SK-N-SH treated with all-trans-retinoic acid at 6 μM for 48 hours (cell line): ENCODE results near the gene STX5.

Source experiments
- ATAC-seq: fragments of 200-7000 bp; cut with Tn5 transposase; 3 replicates; pipeline ENCODE4 v1.9.1; 2020; ENCODE audit warnings: mild to moderate bottlenecking, moderate library complexity
- ARNTL ChIP-seq: fragments of 450-650 bp; formaldehyde crosslinking; IDR thresholded peaks from 2 replicates; pipeline ENCODE4 v1.5.0; 2020; ENCODE audit warnings: low read depth, mild to moderate bottlenecking, moderate library complexity, borderline replicate concordance
- BACH2 ChIP-seq: fragments of 250-450 bp; sonication (Bioruptor Pico); IDR thresholded peaks from 2 replicates; pipeline ENCODE4 v1.9.0; 2021; ENCODE audit warnings: mild to moderate bottlenecking, borderline replicate concordance
- ESRRG ChIP-seq: fragments of 250-450 bp; sonication (Bioruptor Pico); IDR thresholded peaks from 2 replicates; pipeline ENCODE4 v1.6.1; 2021; ENCODE audit warnings: mild to moderate bottlenecking
- GLIS3 ChIP-seq: fragments of 250-450 bp; sonication (Bioruptor Pico); IDR thresholded peaks from 2 replicates; pipeline ENCODE4 v1.5.0; 2020; ENCODE audit warnings: mild to moderate bottlenecking, moderate library complexity
- ISL1 ChIP-seq: fragments of 250-450 bp; sonication (Bioruptor Pico); IDR thresholded peaks from 2 replicates; pipeline ENCODE4 v2.1.2; 2022; ENCODE audit warnings: mild to moderate bottlenecking, moderate library complexity
- OSR1 ChIP-seq: fragments of 250-450 bp; sonication (Bioruptor Pico); IDR thresholded peaks from 2 replicates; pipeline ENCODE4 v1.8.0; 2022; ENCODE audit warnings: moderate library complexity, mild to moderate bottlenecking, inconsistent platforms
- PPARA ChIP-seq: fragments of 250-450 bp; sonication (Bioruptor Pico); IDR thresholded peaks from 2 replicates; pipeline ENCODE4 v1.5.0; 2020; ENCODE audit warnings: mild to moderate bottlenecking, borderline replicate concordance
- RARB ChIP-seq: fragments of 250-450 bp; sonication (Bioruptor Pico); IDR thresholded peaks from 2 replicates; pipeline ENCODE4 v1.8.0; 2021; ENCODE audit warnings: mild to moderate bottlenecking, moderate library complexity
- SNAI2 ChIP-seq: fragments of 250-450 bp; sonication (Bioruptor Pico); IDR thresholded peaks from 2 replicates; pipeline ENCODE4 v1.5.0; 2020; ENCODE audit warnings: mild to moderate bottlenecking, moderate library complexity
- TCF4 ChIP-seq: fragments of 250-450 bp; sonication (Bioruptor Pico); IDR thresholded peaks from 2 replicates; pipeline ENCODE4 v1.8.0; 2021; ENCODE audit warnings: mild to moderate bottlenecking, moderate library complexity, borderline replicate concordance
- TOX ChIP-seq: fragments of 250-450 bp; sonication (Bioruptor Pico); IDR thresholded peaks from 2 replicates; pipeline ENCODE4 v1.8.0; 2021; ENCODE audit warnings: mild to moderate bottlenecking, moderate library complexity, borderline replicate concordance
- ZC3H10 ChIP-seq: fragments of 250-450 bp; sonication (Bioruptor Pico); IDR thresholded peaks from 2 replicates; pipeline ENCODE4 v1.5.1; 2021; ENCODE audit warnings: mild to moderate bottlenecking, moderate library complexity
- ZFP3 ChIP-seq: fragments of 250-450 bp; sonication (Bioruptor Pico); IDR thresholded peaks from 2 replicates; pipeline ENCODE4 v1.5.0; 2020; ENCODE audit warnings: mild to moderate bottlenecking, moderate library complexity
- ZFP30 ChIP-seq: fragments of 450-650 bp; formaldehyde crosslinking; IDR thresholded peaks from 2 replicates; pipeline ENCODE4 v1.5.0; 2022; ENCODE audit warnings: mild to moderate bottlenecking, moderate library complexity
- ZNF565 ChIP-seq: fragments of 450-650 bp; formaldehyde crosslinking; conservative IDR thresholded peaks from 2 replicates; pipeline ENCODE4 v1.5.0; 2020; ENCODE audit warnings: low read depth, mild to moderate bottlenecking, moderate library complexity
- ZNF70 ChIP-seq: fragments of 450-650 bp; formaldehyde crosslinking; IDR thresholded peaks from 2 replicates; pipeline ENCODE4 v1.5.0; 2020; ENCODE audit warnings: mild to moderate bottlenecking, moderate library complexity
- ZNF8 ChIP-seq: fragments of 450-650 bp; formaldehyde crosslinking; IDR thresholded peaks from 2 replicates; pipeline ENCODE4 v1.5.0; 2020; ENCODE audit warnings: mild to moderate bottlenecking, moderate library complexity
- TF ChIP-seq, protein P1 (sequence below): fragments of 250-450 bp; sonication (Bioruptor Pico); IDR thresholded peaks from 2 replicates; pipeline ENCODE4 v1.8.0; 2020; ENCODE audit warnings: mild to moderate bottlenecking, moderate library complexity, borderline replicate concordance
- TF ChIP-seq, protein P2 (sequence below): fragments of 250-450 bp; sonication (Bioruptor Pico); IDR thresholded peaks from 2 replicates; pipeline ENCODE4 v1.5.1; 2021; ENCODE audit warnings: mild to moderate bottlenecking, moderate library complexity
- TF ChIP-seq, protein P3 (sequence below): fragments of 250-450 bp; sonication (Bioruptor Pico); IDR thresholded peaks from 2 replicates; pipeline ENCODE4 v1.5.0; 2020; ENCODE audit warnings: mild to moderate bottlenecking, moderate library complexity
- TF ChIP-seq, protein P4 (sequence below): fragments of 250-450 bp; sonication (Bioruptor Pico); IDR thresholded peaks from 2 replicates; pipeline ENCODE4 v1.8.0; 2021; ENCODE audit warnings: low read depth, mild to moderate bottlenecking, moderate library complexity, borderline replicate concordance

Gene STX5

DNA sequence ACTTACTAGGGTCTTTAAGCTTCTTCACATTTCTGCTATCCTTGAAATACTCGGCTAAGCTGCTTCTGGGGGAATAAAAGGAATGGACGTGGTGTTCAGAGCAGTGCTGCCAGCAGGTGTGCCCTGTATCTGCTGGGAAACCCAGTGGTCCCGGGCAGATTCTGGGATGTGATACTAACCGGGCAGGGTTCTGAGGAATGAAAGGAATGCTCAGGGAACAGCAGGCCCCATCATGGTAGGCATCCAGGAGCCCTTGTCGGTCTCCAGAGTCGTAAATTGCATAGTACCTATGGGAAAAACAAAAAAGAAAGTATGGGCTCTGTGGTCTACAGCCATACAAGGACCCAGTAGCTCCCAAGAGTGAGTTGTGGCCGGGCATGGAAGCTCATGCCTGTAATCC, 35.6 kb downstream of the STX5 start:
- no peak for ATAC-seq
- no peak for TF ChIP-seq PPARA
- no peak for TF ChIP-seq ESRRG (CRISPR knock-in tag)
- TF ChIP-seq SNAI2: no peak
- no peak for TF ChIP-seq OSR1 (CRISPR knock-in tag)
- TF ChIP-seq ARNTL (CRISPR knock-in tag): no peak
- TF ChIP-seq, protein P1, sequence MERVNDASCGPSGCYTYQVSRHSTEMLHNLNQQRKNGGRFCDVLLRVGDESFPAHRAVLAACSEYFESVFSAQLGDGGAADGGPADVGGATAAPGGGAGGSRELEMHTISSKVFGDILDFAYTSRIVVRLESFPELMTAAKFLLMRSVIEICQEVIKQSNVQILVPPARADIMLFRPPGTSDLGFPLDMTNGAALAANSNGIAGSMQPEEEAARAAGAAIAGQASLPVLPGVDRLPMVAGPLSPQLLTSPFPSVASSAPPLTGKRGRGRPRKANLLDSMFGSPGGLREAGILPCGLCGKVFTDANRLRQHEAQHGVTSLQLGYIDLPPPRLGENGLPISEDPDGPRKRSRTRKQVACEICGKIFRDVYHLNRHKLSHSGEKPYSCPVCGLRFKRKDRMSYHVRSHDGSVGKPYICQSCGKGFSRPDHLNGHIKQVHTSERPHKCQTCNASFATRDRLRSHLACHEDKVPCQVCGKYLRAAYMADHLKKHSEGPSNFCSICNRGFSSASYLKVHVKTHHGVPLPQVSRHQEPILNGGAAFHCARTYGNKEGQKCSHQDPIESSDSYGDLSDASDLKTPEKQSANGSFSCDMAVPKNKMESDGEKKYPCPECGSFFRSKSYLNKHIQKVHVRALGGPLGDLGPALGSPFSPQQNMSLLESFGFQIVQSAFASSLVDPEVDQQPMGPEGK: no peak
- no peak for TF ChIP-seq ZNF8 (CRISPR knock-in tag)
- TF ChIP-seq RARB (CRISPR knock-in tag): no peak
- TF ChIP-seq GLIS3 (CRISPR knock-in tag): no peak
- TF ChIP-seq, protein P2, sequence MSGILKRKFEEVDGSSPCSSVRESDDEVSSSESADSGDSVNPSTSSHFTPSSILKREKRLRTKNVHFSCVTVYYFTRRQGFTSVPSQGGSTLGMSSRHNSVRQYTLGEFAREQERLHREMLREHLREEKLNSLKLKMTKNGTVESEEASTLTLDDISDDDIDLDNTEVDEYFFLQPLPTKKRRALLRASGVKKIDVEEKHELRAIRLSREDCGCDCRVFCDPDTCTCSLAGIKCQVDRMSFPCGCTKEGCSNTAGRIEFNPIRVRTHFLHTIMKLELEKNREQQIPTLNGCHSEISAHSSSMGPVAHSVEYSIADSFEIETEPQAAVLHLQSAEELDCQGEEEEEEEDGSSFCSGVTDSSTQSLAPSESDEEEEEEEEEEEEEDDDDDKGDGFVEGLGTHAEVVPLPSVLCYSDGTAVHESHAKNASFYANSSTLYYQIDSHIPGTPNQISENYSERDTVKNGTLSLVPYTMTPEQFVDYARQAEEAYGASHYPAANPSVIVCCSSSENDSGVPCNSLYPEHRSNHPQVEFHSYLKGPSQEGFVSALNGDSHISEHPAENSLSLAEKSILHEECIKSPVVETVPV (CRISPR knock-in tag): no peak
- TF ChIP-seq, protein P3, sequence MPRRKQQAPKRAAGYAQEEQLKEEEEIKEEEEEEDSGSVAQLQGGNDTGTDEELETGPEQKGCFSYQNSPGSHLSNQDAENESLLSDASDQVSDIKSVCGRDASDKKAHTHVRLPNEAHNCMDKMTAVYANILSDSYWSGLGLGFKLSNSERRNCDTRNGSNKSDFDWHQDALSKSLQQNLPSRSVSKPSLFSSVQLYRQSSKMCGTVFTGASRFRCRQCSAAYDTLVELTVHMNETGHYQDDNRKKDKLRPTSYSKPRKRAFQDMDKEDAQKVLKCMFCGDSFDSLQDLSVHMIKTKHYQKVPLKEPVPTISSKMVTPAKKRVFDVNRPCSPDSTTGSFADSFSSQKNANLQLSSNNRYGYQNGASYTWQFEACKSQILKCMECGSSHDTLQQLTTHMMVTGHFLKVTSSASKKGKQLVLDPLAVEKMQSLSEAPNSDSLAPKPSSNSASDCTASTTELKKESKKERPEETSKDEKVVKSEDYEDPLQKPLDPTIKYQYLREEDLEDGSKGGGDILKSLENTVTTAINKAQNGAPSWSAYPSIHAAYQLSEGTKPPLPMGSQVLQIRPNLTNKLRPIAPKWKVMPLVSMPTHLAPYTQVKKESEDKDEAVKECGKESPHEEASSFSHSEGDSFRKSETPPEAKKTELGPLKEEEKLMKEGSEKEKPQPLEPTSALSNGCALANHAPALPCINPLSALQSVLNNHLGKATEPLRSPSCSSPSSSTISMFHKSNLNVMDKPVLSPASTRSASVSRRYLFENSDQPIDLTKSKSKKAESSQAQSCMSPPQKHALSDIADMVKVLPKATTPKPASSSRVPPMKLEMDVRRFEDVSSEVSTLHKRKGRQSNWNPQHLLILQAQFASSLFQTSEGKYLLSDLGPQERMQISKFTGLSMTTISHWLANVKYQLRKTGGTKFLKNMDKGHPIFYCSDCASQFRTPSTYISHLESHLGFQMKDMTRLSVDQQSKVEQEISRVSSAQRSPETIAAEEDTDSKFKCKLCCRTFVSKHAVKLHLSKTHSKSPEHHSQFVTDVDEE (CRISPR knock-in tag): no peak
- no peak for TF ChIP-seq TOX (CRISPR knock-in tag)
- no peak for TF ChIP-seq ZNF565 (CRISPR knock-in tag)
- no peak for TF ChIP-seq ZFP3 (CRISPR knock-in tag)
- no peak for TF ChIP-seq TCF4 (CRISPR knock-in tag)
- no peak for TF ChIP-seq ZNF70 (CRISPR knock-in tag)
- no peak for TF ChIP-seq ISL1
- TF ChIP-seq, all 23 proteins: peak for 0

DNA sequence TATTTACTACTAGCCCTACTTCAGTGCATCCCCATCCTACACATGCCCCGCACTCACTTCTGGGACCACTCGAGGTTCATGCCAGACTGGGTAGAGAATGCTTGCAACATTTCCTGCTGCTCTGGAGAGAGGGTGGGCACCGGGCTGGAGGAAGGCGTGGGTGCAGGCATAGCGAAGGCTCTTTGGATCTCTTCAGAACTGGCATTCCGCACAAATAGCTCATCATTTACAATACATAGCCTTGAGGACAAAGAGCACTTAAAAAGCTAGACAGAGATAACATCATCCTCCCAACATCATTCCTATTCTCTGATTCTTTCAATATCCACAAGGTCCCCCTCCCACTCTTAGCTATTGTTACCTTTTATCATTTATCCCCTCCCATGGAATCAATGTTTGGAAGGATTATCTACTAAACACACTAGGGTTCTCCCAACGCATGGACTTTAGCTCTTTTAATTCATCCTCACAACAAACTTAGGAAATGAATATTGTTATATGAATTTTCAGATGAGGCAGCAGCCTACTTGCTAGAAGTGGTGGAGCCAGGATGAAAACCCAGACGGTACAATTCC, 37.6 kb downstream of the STX5 start:
- no peak for TF ChIP-seq TCF4 (CRISPR knock-in tag)
- TF ChIP-seq ISL1: 0 out of 2 replicates have a peak, but pooled peaks have one; percentile 24
- TF ChIP-seq ZNF70 (CRISPR knock-in tag): peak; percentile 94
- TF ChIP-seq, all 23 proteins: peak for 2
- ATAC-seq: no peak

DNA sequence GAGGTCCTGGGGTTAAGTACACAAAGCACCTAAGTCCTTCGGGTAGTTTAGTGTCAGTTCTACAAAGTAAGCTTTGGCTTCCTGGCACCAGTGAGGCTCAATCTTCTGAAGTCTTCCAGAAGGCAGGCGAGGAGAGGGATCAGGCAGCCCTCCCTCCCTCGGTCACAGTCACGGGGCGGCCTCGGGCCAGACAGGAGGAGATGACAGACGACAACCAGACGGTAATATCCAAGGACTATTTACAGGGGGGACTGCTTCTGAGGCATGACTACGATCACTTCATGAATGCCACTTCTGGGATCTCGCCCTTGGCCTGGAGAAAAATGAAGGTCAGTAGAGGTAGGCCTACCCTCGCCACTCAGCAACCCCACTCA, 39.7 kb downstream of the STX5 start:
- peak; percentile 4 for ATAC-seq

More for the DNA sequence above, 39.7 kb downstream of the STX5 start:
- TF ChIP-seq ZNF70 (CRISPR knock-in tag) (no peak), ARNTL (CRISPR knock-in tag) (no peak), ZFP30 (no peak), ZNF565 (CRISPR knock-in tag) (no peak), SNAI2 (no peak), ZFP3 (CRISPR knock-in tag) (no peak), TCF4 (CRISPR knock-in tag) (no peak; the same call in 1 of the 2 replicates), BACH2 (CRISPR knock-in tag) (no peak), GLIS3 (CRISPR knock-in tag) (no peak), ZC3H10 (CRISPR knock-in tag) (no peak), ESRRG (CRISPR knock-in tag) (no peak)
- TF ChIP-seq, protein P1: no peak
- TF ChIP-seq, protein P2 (CRISPR knock-in tag): no peak
- TF ChIP-seq, protein P4, sequence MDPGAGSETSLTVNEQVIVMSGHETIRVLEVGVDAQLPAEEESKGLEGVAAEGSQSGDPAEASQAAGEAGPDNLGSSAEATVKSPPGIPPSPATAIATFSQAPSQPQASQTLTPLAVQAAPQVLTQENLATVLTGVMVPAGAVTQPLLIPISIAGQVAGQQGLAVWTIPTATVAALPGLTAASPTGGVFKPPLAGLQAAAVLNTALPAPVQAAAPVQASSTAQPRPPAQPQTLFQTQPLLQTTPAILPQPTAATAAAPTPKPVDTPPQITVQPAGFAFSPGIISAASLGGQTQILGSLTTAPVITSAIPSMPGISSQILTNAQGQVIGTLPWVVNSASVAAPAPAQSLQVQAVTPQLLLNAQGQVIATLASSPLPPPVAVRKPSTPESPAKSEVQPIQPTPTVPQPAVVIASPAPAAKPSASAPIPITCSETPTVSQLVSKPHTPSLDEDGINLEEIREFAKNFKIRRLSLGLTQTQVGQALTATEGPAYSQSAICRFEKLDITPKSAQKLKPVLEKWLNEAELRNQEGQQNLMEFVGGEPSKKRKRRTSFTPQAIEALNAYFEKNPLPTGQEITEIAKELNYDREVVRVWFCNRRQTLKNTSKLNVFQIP (CRISPR knock-in tag): no peak
- TF ChIP-seq, protein P3 (CRISPR knock-in tag): no peak
